ENCODE data around the gene STX10. TPM values are rescaled to one million over a fixed set of nuclear protein-coding genes. Genes with fewer than 3 reads are reported as not detected.

Gene STX10
- total and polyA plus RNA-seq, 2 of the 4 experiments (the other 2 are of a cell fraction), result 64.9 to 82.0 TPM

DNA sequence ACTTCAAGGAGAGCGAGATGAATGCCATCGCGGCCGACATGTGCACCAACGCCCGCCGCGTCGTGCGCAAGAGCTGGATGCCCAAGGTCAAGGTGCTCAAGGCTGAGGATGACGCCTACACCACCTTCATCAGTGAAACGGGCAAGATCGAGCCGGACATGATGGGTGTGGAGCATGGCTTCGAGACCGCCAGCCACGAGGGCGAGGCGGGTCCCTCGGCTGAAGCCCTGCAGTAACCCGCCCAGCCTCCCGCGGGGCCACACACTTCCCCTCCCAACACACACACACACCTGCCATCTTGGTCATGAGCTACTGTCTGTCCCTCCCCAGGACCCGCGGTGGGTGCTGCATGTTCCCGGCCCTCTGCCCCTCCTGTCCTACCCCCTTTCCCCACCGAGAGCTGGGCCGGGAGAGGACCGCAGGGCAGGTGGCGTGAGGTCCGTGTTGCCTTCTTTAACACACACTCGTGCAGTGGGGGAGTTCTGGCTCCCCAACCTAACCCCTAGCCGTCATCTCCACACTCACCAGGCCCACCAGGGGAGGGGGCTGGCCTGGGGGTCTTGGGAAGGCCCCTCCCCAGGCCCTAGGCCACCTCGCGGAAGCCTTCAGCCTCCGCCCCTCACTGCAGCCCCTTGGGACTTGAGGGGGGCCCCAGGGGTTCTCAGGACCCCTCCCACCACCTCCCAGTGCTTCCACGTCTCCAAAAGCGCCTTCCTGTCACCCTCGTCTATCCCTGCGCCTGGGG, 11.8 kb downstream of the STX10 start:
- no peak overlapping the region for H3K4me2 ChIP-seq (ENCODE audit: low read depth, low read length)
- H2BK120ac ChIP-seq (ENCODE audit: low read depth, low read length), result no peak overlapping the region
- ChIA-PET CTCF (no interaction called here), POLR2A (ENCODE audit: unreplicated experiment) (no interaction called here)
- dilution Hi-C loops (cut with HindIII; ENCODE audit: low sequenced_read_pairs, unreplicated experiment) (no loop called here), intact Hi-C loops (cut with micrococcal nuclease) (no loop called here), in situ Hi-C loops (cut with MboI; ENCODE audit: low sequenced_read_pairs) (no loop called here)
- no peak overlapping the region for H4K5ac ChIP-seq (ENCODE audit: low read depth, low read length)
- H3K4me3 ChIP-seq (ENCODE audit: insufficient read depth, low read depth, low read length), result no peak overlapping the region
- WGBS, 2 experiments (ENCODE audit: extremely low coverage in 2 of 2, insufficient read length in 1 of 2), result 97% methylated on average over 20 of the region's 40 CpGs; no CpG with 5 or more reads in 1 of the 2 experiments
- no peaks in the 10 kb centered on the region for H3K9me3 ChIP-seq (ENCODE audit: control insufficient read depth, insufficient read depth, low read length)
- peaks cover 23 to 67% of the 10 kb centered on the region in 2 experiments; a peak in 3 of 4 replicates for H3K79me1 ChIP-seq (ENCODE audit: low read depth in 1 of 2, low read length in 2 of 2)
- H3K9ac ChIP-seq (ENCODE audit: low read depth, low read length), result no peak overlapping the region
- no peak overlapping the region for H3K56ac ChIP-seq (ENCODE audit: extremely low read depth, insufficient read depth, low read length)
- no peak overlapping the region for H2AK5ac ChIP-seq (ENCODE audit: low read depth, low read length)
- no peak for TF ChIP-seq CHD1 (IDR thresholded peaks at IDR 0.05; ENCODE audit: low read depth, low read length)
- no peak for TF ChIP-seq RFX5 (IDR thresholded peaks at IDR 0.05; ENCODE audit: low read depth, low read length)
- TF ChIP-seq POLR2A (IDR thresholded peaks at IDR 0.05; ENCODE audit: low read depth, low read length), result no peak
- no peak for TF ChIP-seq CEBPB (IDR thresholded peaks at IDR 0.05; ENCODE audit: low read depth, low read length)
- TF ChIP-seq SMC3 (IDR thresholded peaks at IDR 0.05; ENCODE audit: low read depth, low read length), result no peak
- no peak for TF ChIP-seq RCOR1 (IDR thresholded peaks at IDR 0.05; ENCODE audit: insufficient replicate concordance, low read length)
- TF ChIP-seq, protein P1, sequence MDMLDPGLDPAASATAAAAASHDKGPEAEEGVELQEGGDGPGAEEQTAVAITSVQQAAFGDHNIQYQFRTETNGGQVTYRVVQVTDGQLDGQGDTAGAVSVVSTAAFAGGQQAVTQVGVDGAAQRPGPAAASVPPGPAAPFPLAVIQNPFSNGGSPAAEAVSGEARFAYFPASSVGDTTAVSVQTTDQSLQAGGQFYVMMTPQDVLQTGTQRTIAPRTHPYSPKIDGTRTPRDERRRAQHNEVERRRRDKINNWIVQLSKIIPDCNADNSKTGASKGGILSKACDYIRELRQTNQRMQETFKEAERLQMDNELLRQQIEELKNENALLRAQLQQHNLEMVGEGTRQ (IDR thresholded peaks at IDR 0.05; ENCODE audit: low read depth, low read length), result no peak
- H2BK15ac ChIP-seq (ENCODE audit: low read depth, low read length), result no peak overlapping the region
- H2BK5ac ChIP-seq (ENCODE audit: low read depth, low read length, poor library complexity, severe bottlenecking), result no peak overlapping the region
- H4K8ac ChIP-seq (ENCODE audit: low read depth in 2 of 2, low read length in 2 of 2), result no peak overlapping the region
- no peak overlapping the region for H3K18ac ChIP-seq (ENCODE audit: low read depth, low read length)
- no peak overlapping the region for H2AK9ac ChIP-seq (replicated peaks; ENCODE audit: low read depth, low read length, poor library complexity)
- H3K4ac ChIP-seq (ENCODE audit: low read depth, low read length), result no peak overlapping the region
- H2AFZ ChIP-seq (replicated peaks; ENCODE audit: low read length, poor library complexity), result no peak overlapping the region
- BruUV-seq (replicated peaks), result no TSS peak
- H3K27ac ChIP-seq (ENCODE audit: insufficient read depth, low read length), result no peak overlapping the region
- no peak overlapping the region for H3K14ac ChIP-seq (replicated peaks; ENCODE audit: low read depth, low read length)
- H2BK20ac ChIP-seq (ENCODE audit: low read depth, low read length), result no peak overlapping the region
- H4K91ac ChIP-seq (ENCODE audit: insufficient read depth, low read depth, low read length), result no peak overlapping the region
- H3K27me3 ChIP-seq (ENCODE audit: control insufficient read depth, insufficient read depth, low read length), result no peaks in the 10 kb centered on the region
- peaks cover 42% of the 10 kb centered on the region for H4K20me1 ChIP-seq (ENCODE audit: insufficient read depth, low read length)
- DNase-seq (no peak), ATAC-seq (ENCODE audit: low read depth) (no peak)
- H3K4me1 ChIP-seq (ENCODE audit: control insufficient read depth, insufficient read depth, low read length), result peaks cover 2% of the 10 kb centered on the region; the same call in 1 of the 2 replicates
- H3K36me3 ChIP-seq (ENCODE audit: control insufficient read depth, insufficient read depth, low read length), result peaks cover 45% of the 10 kb centered on the region
- H3K9me1 ChIP-seq (ENCODE audit: insufficient read depth, low read length), result peaks cover 5% of the 10 kb centered on the region; the same call in 1 of the 2 replicates
- no peak overlapping the region for H3K23ac ChIP-seq (ENCODE audit: low read depth, low read length)

All from IMR-90 (cell line).